C4-2B (cell line): ENCODE results near the gene BTBD2.

ENCODE experiments used
- CTCF ChIP-seq: fragments of 450-650 bp; conservative IDR thresholded peaks from 2 replicates; pipeline ENCODE4 v1.5.1; 2017; ENCODE audit warnings: mild to moderate bottlenecking
- ZFX ChIP-seq: fragments of 450-650 bp; IDR thresholded peaks from 2 replicates; pipeline ENCODE4 v1.6.1; 2017

GRCh38 chr19:2056837-2057192 is 41.3 kb upstream of the BTBD2 start:
- TF ChIP-seq CTCF (no peak), ZFX (no peak)
